NT2/D1 (cell line): ENCODE measurements around the gene TMEM184A.

Experiments
- YY1 ChIP-seq: IDR thresholded peaks from 2 replicates; pipeline ENCODE4 v1.6.1; 2011; ENCODE audit not compliant: insufficient read length, insufficient read depth
- ZNF274 ChIP-seq: IDR thresholded peaks from 2 replicates; pipeline ENCODE4 v1.6.1; 2011; ENCODE audit warnings: mild to moderate bottlenecking, low read depth, low read length

DNA sequence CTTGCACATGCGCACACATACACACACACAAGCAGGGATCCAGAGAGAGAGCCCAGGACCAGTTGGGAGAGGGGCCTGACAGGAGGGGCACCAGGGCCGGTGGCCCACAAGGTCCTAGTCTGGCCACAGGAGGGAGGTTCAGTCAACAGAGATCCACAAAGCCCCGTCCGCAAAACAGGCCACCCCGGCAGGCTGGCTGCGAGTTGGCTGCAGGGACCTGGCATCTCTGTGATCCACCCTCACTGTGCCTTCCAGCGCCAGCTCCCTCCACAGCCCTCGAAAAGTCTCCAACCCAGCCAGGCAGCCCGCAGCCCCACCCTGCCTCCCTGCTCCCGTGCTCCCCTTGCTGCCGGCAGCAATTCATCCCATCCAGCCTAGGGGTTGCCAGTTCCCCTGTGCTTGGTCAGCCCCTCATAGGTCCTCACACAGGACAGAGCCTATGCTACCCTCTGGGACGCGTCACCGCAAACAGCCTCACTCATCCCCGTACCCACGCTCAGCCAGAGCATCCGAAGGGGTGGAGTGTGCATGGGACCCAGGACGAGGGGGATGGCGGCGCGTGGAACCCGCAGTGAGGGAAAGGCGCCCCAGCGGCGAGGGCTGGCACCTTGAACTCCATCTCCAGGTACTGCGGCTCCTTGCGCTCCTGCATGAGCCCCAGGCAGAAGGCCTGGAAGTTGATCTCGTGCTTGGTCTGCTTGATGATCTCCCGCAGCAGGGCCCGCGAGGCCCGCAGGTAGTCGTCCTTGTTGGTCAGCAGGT, 59.3 kb downstream of the TMEM184A start:
- TF ChIP-seq ZNF274 (no peak), YY1 (no peak)
